Thoracic aorta (tissue), 2 donors: ENCODE results near the gene FRMD1. TPM values are rescaled to one million over a fixed set of nuclear protein-coding genes. Genes with fewer than 3 reads are reported as not detected.

Experiments
- ATAC-seq: fragments of 150-250 bp; one replicate; pipeline ENCODE4 v1.8.0; 2017; ENCODE audit warnings: low read depth; ENCODE audit not compliant: insufficient number of reproducible peaks, low FRiP score
- DNase-seq: peaks from one replicate; pipeline ENCODE4 v3.0.0-alpha.2; 2020; ENCODE audit warnings: low spot score
- H3K27ac ChIP-seq, 2 donors: fragments of 200-600 bp; sonication (generic); 1 replicate in 1 of 2; 2 replicates in 1 of 2; pipeline ENCODE4 v1.5.1; 2016; ENCODE audit warnings: mild to moderate bottlenecking in 2 of 2, moderate library complexity in 2 of 2
- H3K27me3 ChIP-seq: fragments of 200-600 bp; sonication (generic); replicated peaks from 2 replicates; pipeline ENCODE4 v1.6.0; 2016; ENCODE audit warnings: mild to moderate bottlenecking; ENCODE audit not compliant: insufficient read depth
- H3K36me3 ChIP-seq: fragments of 200-600 bp; sonication (generic); one replicate; pipeline ENCODE4 v1.5.1; 2016
- H3K4me1 ChIP-seq, 2 donors: fragments of 200-600 bp; sonication (generic); 1 replicate in 1 of 2; 2 replicates in 1 of 2; pipeline versions ENCODE4 v1.5.1 to v1.6.0; 2016; ENCODE audit warnings: low read depth in 2 of 2, mild to moderate bottlenecking in 1 of 2; ENCODE audit not compliant: control insufficient read depth in 1 of 2
- H3K4me3 ChIP-seq: fragments of 200-600 bp; sonication (generic); 2 replicates; pipeline ENCODE4 v1.5.1; 2016; ENCODE audit warnings: mild to moderate bottlenecking
- H3K9me3 ChIP-seq: fragments of 200-600 bp; sonication (generic); 2 replicates; pipeline ENCODE4 v1.5.1; 2016
- CTCF ChIP-seq: fragments of 200-600 bp; sonication (generic); IDR thresholded peaks from one replicate; pipeline ENCODE4 v1.5.1; 2019; ENCODE audit warnings: antibody characterized with exemption
- total RNA-seq, 2 donors: library from RNA; depleted of rRNA; stranded (reverse); fragments of >200 nt; gene quantifications; one replicate each; pipeline versions ENCODE4 v1.1.0 to v1.2.3, GENCODE V29; 2016

FRMD1 gene
- total RNA-seq, 2 donors from 2014 or later, result not detected

DNA sequence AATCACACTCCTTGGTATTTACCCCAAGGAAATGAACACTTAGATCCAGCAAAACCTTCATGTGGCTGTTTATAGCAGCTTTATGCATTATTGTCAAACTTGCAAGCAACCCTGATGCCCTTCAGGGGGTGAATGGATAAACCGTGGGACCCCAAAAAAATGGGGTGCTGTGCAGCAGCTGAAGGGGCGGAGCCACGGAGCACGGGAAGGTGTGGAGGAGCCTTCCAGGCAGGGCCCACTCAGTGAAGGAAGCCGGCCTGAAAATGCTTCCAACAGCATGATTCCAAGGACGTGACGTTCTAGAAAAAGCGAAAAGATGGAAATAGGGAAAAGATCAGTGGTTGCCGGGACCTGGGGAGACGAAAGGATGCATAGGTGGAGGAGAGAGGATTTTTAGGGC lies 25.6 kb upstream of the FRMD1 start:
- ATAC-seq, result no peak
- Histone ChIP-seq H3K9me3 (no peaks in the 10 kb centered on the region), H3K27me3 (no peaks in the 10 kb centered on the region), H3K36me3 (no peaks in the 10 kb centered on the region), H3K4me3 (no peak overlapping the region), H3K27ac (no peak overlapping the region), H3K4me1 (no peaks in the 10 kb centered on the region)
- TF ChIP-seq CTCF, result no peak
- no peak for DNase-seq

DNA sequence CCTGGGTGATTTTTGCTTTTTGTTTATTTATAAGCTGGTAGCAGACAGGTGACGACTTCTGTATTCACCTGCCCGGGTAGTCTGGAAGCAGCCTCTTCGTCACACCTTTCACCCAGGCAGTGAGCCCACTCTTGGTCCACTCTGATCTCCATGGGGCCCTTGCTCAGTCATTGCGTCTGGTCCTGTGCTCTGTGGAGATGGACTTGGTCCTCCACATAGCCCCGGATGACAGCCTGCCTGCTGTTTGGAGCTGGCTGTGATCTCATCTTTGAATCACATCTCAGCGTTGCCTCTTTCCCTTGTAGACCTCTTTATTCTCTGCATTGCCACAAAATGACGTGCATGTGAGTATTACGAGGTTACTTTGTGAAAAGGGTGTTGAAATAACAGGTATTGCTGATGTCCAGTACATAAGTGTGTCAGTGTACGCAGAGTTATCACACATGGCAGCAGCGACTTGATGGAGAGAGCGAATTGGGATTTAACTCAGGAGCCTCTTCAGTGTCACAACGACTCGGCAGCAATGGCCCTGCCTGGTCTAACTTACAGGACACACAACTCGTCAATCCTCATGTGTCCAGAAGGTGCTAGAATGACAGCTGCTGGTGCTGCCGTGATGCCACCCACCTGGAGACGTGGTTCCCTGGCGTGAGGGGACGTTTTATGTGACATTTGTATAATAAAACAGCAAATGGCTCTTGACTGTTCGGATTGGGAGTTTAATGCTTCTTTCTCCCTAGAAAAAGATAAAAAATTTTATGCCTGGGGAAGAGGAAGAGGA lies 24.2 kb upstream of the FRMD1 start:
- Histone ChIP-seq H3K36me3 (no peaks in the 10 kb centered on the region), H3K27me3 (no peaks in the 10 kb centered on the region), H3K4me3 (no peak overlapping the region), H3K4me1 (no peaks in the 10 kb centered on the region), H3K27ac (no peak overlapping the region), H3K9me3 (no peaks in the 10 kb centered on the region)
- no peak for DNase-seq
- ATAC-seq, result no peak
- no peak for TF ChIP-seq CTCF

DNA sequence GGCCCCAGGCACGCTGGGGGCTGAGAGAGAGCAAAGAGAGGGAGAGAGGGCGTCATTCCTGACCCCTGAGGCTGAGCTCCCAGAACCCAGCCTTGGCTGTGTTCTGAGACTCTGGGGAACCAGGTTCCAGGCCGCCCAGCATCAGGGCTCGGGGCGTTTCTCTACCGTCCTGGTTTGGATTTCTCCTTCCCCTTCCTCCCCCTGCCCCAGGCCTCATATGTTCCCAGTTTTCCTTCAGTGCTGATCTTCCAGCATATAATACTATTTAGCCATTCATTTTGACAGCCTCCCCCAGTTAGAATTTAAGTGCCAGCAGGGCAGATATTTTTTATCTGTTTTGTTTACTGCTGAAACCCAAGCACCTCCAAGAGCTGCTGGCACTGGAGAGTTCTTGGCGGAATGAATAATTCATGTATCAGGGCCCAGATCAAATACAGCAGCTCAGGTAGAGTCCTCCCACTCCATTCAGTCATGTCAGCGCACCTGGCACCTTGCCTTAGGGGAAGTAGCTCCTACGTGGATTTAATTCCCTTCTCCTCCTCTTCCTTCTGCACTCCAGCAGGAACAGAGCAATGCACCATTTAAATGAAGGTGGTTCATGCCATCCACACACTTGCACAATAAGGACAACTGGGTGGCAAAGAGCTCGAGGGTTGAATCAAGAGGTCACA lies 23.4 kb upstream of the FRMD1 start:
- Histone ChIP-seq H3K27me3 (no peaks in the 10 kb centered on the region), H3K4me3 (no peak overlapping the region), H3K36me3 (no peaks in the 10 kb centered on the region), H3K4me1 (no peaks in the 10 kb centered on the region), H3K27ac (no peak overlapping the region), H3K9me3 (no peaks in the 10 kb centered on the region)
- DNase-seq (no peak), ATAC-seq (no peak)
- TF ChIP-seq CTCF, result no peak

- H3K36me3 ChIP-seq, result no peaks in the 10 kb centered on the region
- no peak overlapping the region for H3K27ac ChIP-seq
- H3K4me3 ChIP-seq, result no peak overlapping the region
- no peaks in the 10 kb centered on the region for H3K27me3 ChIP-seq
- no peaks in the 10 kb centered on the region for H3K4me1 ChIP-seq
- H3K9me3 ChIP-seq, result no peaks in the 10 kb centered on the region
- no peak for DNase-seq
- ATAC-seq, result no peak
- no peak for TF ChIP-seq CTCF
Observed at GRCh38 chr6:168101590-168102314, 22.7 kb upstream of the FRMD1 start.
